H1 (cell line): ENCODE data around the gene AIF1. TPM values are rescaled to one million over a fixed set of nuclear protein-coding genes. Genes with fewer than 3 reads are reported as not detected.

ENCODE experiments used
- CTCF ChIA-PET: fragments of 300-600 bp; sonication (Branson Sonifier 250); formaldehyde crosslinking; loops from one replicate; lab custom pipeline; 2021; ENCODE audit not compliant: partially characterized antibody; lab: Charles Lee
- POLR2A ChIA-PET: fragments of 300-600 bp; sonication (Branson Sonifier 250); formaldehyde crosslinking; loops from one replicate; lab custom pipeline; 2021; ENCODE audit warnings: inconsistent platforms; ENCODE audit not compliant: partially characterized antibody; lab: Charles Lee
- DNase-seq, 2 experiments: peaks; one replicate each; pipeline versions ENCODE4 v3.0.0 to v3.0.0-alpha.2; 2010 to 2022; ENCODE audit warnings: low spot score in 2 of 2, low read depth in 1 of 2, mixed read lengths in 1 of 2
- FAIRE-seq: peaks from 2 replicates; lab custom pipeline; 2011; peaks lifted over from hg19 to GRCh38; lab: Jason Lieb, UNC
- H2AFZ ChIP-seq: 2 replicates; pipeline ENCODE4 v1.8.1; 2012; ENCODE audit warnings: low read length, inconsistent platforms
- H2AK5ac ChIP-seq: 2 replicates; pipeline ENCODE4 v1.6.1; 2013; ENCODE audit warnings: low read depth, low read length
- H2BK120ac ChIP-seq: replicated peaks from 2 replicates; pipeline ENCODE3; 2013; ENCODE audit warnings: low read depth, low read length, inconsistent platforms
- H2BK12ac ChIP-seq: 2 replicates; pipeline ENCODE4 v1.6.1; 2013; ENCODE audit warnings: low read depth, low read length
- H2BK15ac ChIP-seq: 2 replicates; pipeline ENCODE4 v1.6.1; 2013; ENCODE audit warnings: low read length
- H2BK20ac ChIP-seq: 2 replicates; pipeline ENCODE4 v1.6.1; 2013; ENCODE audit warnings: low read length
- H2BK5ac ChIP-seq: 2 replicates; pipeline ENCODE4 v1.6.1; 2013; ENCODE audit warnings: low read depth, low read length
- H3K14ac ChIP-seq: 2 replicates; pipeline ENCODE4 v1.6.1; 2013; ENCODE audit warnings: inconsistent platforms; ENCODE audit not compliant: insufficient read length
- H3K18ac ChIP-seq: 2 replicates; pipeline ENCODE4 v1.6.1; 2013; ENCODE audit warnings: low read length; ENCODE audit errors: extremely low read depth
- H3K23ac ChIP-seq: 2 replicates; pipeline ENCODE4 v1.6.1; 2013; ENCODE audit warnings: inconsistent platforms; ENCODE audit not compliant: insufficient read length
- H3K23me2 ChIP-seq: 2 replicates; pipeline ENCODE4 v1.6.1; 2013; ENCODE audit warnings: low read depth, low read length
- H3K27ac ChIP-seq: 2 replicates; pipeline ENCODE4 v1.6.1; 2011; ENCODE audit warnings: low read depth, low read length, inconsistent platforms
- H3K27me3 ChIP-seq, 4 experiments: replicated peaks in 1 of 4; 1 replicate in 1 of 4; 2 replicates in 3 of 4; pipeline versions ENCODE4 v1.6.1 to v1.8.1; 2011 to 2013; ENCODE audit warnings: low read length in 3 of 4, mild to moderate bottlenecking in 3 of 4, inconsistent platforms in 2 of 4, mixed read lengths in 2 of 4, moderate library complexity in 1 of 4; ENCODE audit not compliant: control insufficient read depth in 3 of 4, insufficient read depth in 3 of 4; ENCODE audit errors: extremely low read depth in 1 of 4
- H3K36me3 ChIP-seq, 4 experiments: 2 replicates each; pipeline versions ENCODE4 v1.6.1 to v1.8.1; 2011 to 2013; ENCODE audit warnings: mild to moderate bottlenecking in 4 of 4, low read length in 3 of 4, moderate library complexity in 2 of 4, control low read depth in 1 of 4, inconsistent platforms in 1 of 4; ENCODE audit not compliant: insufficient read depth in 4 of 4, control insufficient read depth in 2 of 4
- H3K4ac ChIP-seq: replicated peaks from 2 replicates; pipeline ENCODE3; 2013; ENCODE audit warnings: low read length, low read depth, mixed read lengths, inconsistent platforms; ENCODE audit not compliant: insufficient read length
- H3K4me1 ChIP-seq, 4 experiments: replicated peaks in 1 of 4; 1 replicate in 1 of 4; 2 replicates in 3 of 4; pipeline versions ENCODE4 v1.6.1 to v1.8.1; 2011 to 2013; ENCODE audit warnings: low read length in 3 of 4, inconsistent platforms in 2 of 4, mixed read lengths in 1 of 4; ENCODE audit not compliant: insufficient read depth in 4 of 4, control insufficient read depth in 3 of 4
- H3K4me2 ChIP-seq, 2 experiments: 2 replicates each; pipeline versions ENCODE4 v1.6.1 to v1.8.1; 2011 to 2013; ENCODE audit warnings: low read depth in 2 of 2, low read length in 2 of 2, control low read depth in 1 of 2, inconsistent platforms in 1 of 2, mild to moderate bottlenecking in 1 of 2; ENCODE audit not compliant: insufficient read depth in 1 of 2
- H3K4me3 ChIP-seq, 4 experiments: fragments of 200-600, 300-600 bp in 1 of 4; sonication (generic), shearing (Covaris generic), sonication (Bioruptor Twin) in 1 of 4; 2 replicates each; pipeline versions ENCODE4 v1.5.1 to v1.8.1; 2011 to 2016; ENCODE audit warnings: low read length in 4 of 4, low read depth in 3 of 4, control low read depth in 2 of 4, inconsistent platforms in 2 of 4, mild to moderate bottlenecking in 2 of 4, mixed read lengths in 1 of 4, moderate library complexity in 1 of 4; ENCODE audit not compliant: insufficient read depth in 2 of 4; ENCODE audit errors: extremely low read depth in 1 of 4
- H3K56ac ChIP-seq: replicated peaks from 2 replicates; pipeline ENCODE3; 2013; ENCODE audit warnings: low read depth, mild to moderate bottlenecking, mixed read lengths, low read length, inconsistent platforms; ENCODE audit not compliant: insufficient read length
- H3K79me1 ChIP-seq: 2 replicates; pipeline ENCODE4 v1.6.1; 2013; ENCODE audit warnings: low read depth, low read length, control low read depth
- H3K79me2 ChIP-seq, 2 experiments: 2 replicates each; pipeline versions ENCODE4 v1.6.1 to v1.8.1; 2012 to 2013; ENCODE audit warnings: low read length in 2 of 2, mild to moderate bottlenecking in 2 of 2, inconsistent platforms in 1 of 2; ENCODE audit not compliant: insufficient read depth in 2 of 2, control insufficient read depth in 1 of 2
- H3K9ac ChIP-seq, 4 experiments: replicated peaks in 1 of 4; 1 replicate in 1 of 4; 2 replicates in 3 of 4; pipeline versions ENCODE4 v1.6.1 to v1.8.1; 2011 to 2013; ENCODE audit warnings: low read depth in 3 of 4, low read length in 3 of 4, control low read depth in 2 of 4, mild to moderate bottlenecking in 2 of 4, moderate library complexity in 2 of 4, inconsistent platforms in 1 of 4; ENCODE audit errors: extremely low read depth in 1 of 4
- H3K9me3 ChIP-seq, 2 experiments: 2 replicates each; pipeline versions ENCODE4 v1.6.1 to v1.8.1; 2012 to 2013; ENCODE audit warnings: mild to moderate bottlenecking in 2 of 2, moderate library complexity in 2 of 2, control low read depth in 1 of 2, inconsistent platforms in 1 of 2, low read depth in 1 of 2, low read length in 1 of 2, mixed read lengths in 1 of 2; ENCODE audit not compliant: insufficient read depth in 2 of 2
- H4K20me1 ChIP-seq, 2 experiments: replicated peaks in 1 of 2; 2 replicates each; pipeline versions ENCODE3 to v1.8.1; 2011 to 2013; ENCODE audit warnings: inconsistent platforms in 2 of 2, low read length in 2 of 2, mild to moderate bottlenecking in 1 of 2; ENCODE audit not compliant: insufficient read depth in 2 of 2, control insufficient read depth in 1 of 2
- H4K5ac ChIP-seq: 2 replicates; pipeline ENCODE4 v1.6.1; 2013; ENCODE audit warnings: low read length, low read depth, mixed read lengths, inconsistent platforms; ENCODE audit not compliant: insufficient read length
- H4K8ac ChIP-seq: 2 replicates; pipeline ENCODE4 v1.8.0; 2013; ENCODE audit warnings: mild to moderate bottlenecking, moderate library complexity, low read length, inconsistent platforms; ENCODE audit not compliant: insufficient read depth; ENCODE audit errors: extremely low read depth
- H4K91ac ChIP-seq: replicated peaks from 2 replicates; pipeline ENCODE3; 2013; ENCODE audit warnings: low read length, mixed read lengths, inconsistent platforms; ENCODE audit not compliant: insufficient read length
- POLR2AphosphoS5 ChIP-seq: IDR thresholded peaks from 2 replicates; pipeline ENCODE4 v1.6.1; 2011; ENCODE audit warnings: low read depth, low read length
- WGBS, 2 experiments: shearing (Covaris generic) in 1 of 2; methylation state at CpG; one replicate each; pipeline versions ENCODE4 v1.1.6 to v1.1.7; 2013 to 2015; ENCODE audit warnings: low lambda C conversion rate in 2 of 2, mixed read lengths in 2 of 2, inconsistent platforms in 1 of 2, low coverage in 1 of 2, missing lambda C conversion rate in 1 of 2; ENCODE audit not compliant: insufficient replicate concordance in 2 of 2, insufficient coverage in 1 of 2, insufficient read length in 1 of 2; ENCODE audit errors: extremely low coverage in 1 of 2, missing lambda C conversion rate in 1 of 2; 5-methylcytosine and 5-hydroxymethylcytosine counted together
- polyA plus RNA-seq, 7 experiments: library from polyadenylated mRNA; depleted of rRNA in 3 of 7; stranded (reverse) in 5 of 7; unstranded in 2 of 7; fragments of >200 nt in 5 of 7; fragments of 200-250 nt in 2 of 7; gene quantifications; 1 replicate in 5 of 7; 2 replicates in 1 of 7; 4 replicates in 1 of 7; pipeline versions ENCODE4 v1.2.1 to v1.2.3, GENCODE V29; 2011 to 2013; ENCODE audit warnings: missing spikeins in 2 of 7, mixed read lengths in 2 of 7
- total RNA-seq: library from RNA; stranded (reverse); fragmentation: NEBNext Ultra II Directional; extraction: Animal tissue kit (Norgen Biotek cat#: 25700); gene quantifications from 2 replicates; pipeline ENCODE4 v1.2.1, GENCODE V29; 2021

AIF1 gene
- total and polyA plus RNA-seq, 2 of the 8 experiments (the other 6 are each of a cell fraction or from before 2014, with no cell fraction given), result 6.3 to 9.8 TPM

GRCh38 chr6:31578184-31579118 lies 36.6 kb upstream of the AIF1 start:
- Histone ChIP-seq H3K23ac (no peak overlapping the region), H3K36me3 (no peaks in the 10 kb centered on the region), H3K23me2 (peaks cover 9% of the 10 kb centered on the region; the same call in 1 of the 2 replicates), H3K4me2 (no peak overlapping the region), H2AK5ac (peak overlapping the region; percentile 98; the same call in 1 of the 2 replicates), H3K18ac (0 out of 2 replicates have a peak overlapping the region, but pooled peaks have one; percentile 13), H3K4ac (no peak overlapping the region), H3K27ac (no peak overlapping the region), H3K27me3 (peaks cover 0 to 8% (median 7%) of the 10 kb centered on the region in 4 experiments; a peak in 5 of 7 replicates), H2BK5ac (no peak overlapping the region), H3K79me1 (no peaks in the 10 kb centered on the region), H4K91ac (no peak overlapping the region), H4K20me1 (no peaks in the 10 kb centered on the region), H4K8ac (no peak overlapping the region), H2BK12ac (no peak overlapping the region), H3K9ac (no peak overlapping the region), H3K9me3 (no peaks in the 10 kb centered on the region), H3K56ac (no peak overlapping the region), H2BK20ac (no peak overlapping the region), H3K79me2 (no peaks in the 10 kb centered on the region), H2AFZ (no peak overlapping the region), H3K4me3 (no peak overlapping the region), H3K4me1 (peaks cover 0 to 6% (median 6%) of the 10 kb centered on the region in 4 experiments; a peak in 6 of 7 replicates), H2BK120ac (no peak overlapping the region), H4K5ac (no peak overlapping the region), H3K14ac (no peak overlapping the region), H2BK15ac (no peak overlapping the region)
- DNase-seq, result peak in 1 of 2 experiments; percentile 61
- WGBS, 2 experiments, result 91% methylated on average over 12 of the region's 12 CpGs; no CpG with 5 or more reads in 1 of the 2 experiments
- no peak for TF ChIP-seq POLR2AphosphoS5
- POLR2A ChIA-PET, result interaction anchor here (0.6 to 12.2 kb wide), 7 partner anchors 11 to 61 kb away, joined by 3 to 110 read pairs (median 5); partner anchors contain the start of genes ATP6V1G2, DDX39B and NFKBIL1
- FAIRE-seq, result no peak
- CTCF ChIA-PET, result interaction anchor here (0.6 to 19.2 kb wide), 6 partner anchors 9 to 344 kb away, joined by 3 to 640 read pairs (median 34); partner anchors contain the start of genes ATP6V1G2, LST1, LTB and NCR3
